Right hindlimb (tissue), 1 donor: ENCODE results near the gene TNS3.
A peak's percentile ranks its signal among the peaks of the same experiment; 100 is the strongest.

Experiments
- DNase-seq: peaks from one replicate; pipeline ENCODE4 v3.0.0-alpha.2; 2018

Gene TNS3

DNA sequence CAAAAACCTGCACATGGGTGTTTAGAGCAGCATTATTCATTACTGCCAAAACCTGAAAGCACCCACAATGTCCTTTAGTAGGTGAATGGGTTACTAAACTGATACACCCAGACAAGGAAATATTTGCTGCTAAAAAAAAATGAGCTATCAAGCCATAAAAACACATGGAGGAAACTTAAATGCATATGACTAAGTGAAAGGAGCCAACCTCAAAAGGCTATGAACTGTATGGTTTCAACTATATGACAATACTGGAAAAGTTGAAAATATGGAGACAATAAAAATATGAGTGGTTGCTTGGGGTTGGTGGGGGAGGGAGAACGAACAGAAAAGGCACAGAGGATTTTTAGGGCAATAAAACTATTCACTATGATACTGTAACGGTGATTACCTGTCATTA, 291.0 kb downstream of the TNS3 start:
- no peak for DNase-seq

- DNase-seq = no peak
Observed at GRCh38 chr7:47290466-47290865, 291.4 kb downstream of the TNS3 start.

DNA sequence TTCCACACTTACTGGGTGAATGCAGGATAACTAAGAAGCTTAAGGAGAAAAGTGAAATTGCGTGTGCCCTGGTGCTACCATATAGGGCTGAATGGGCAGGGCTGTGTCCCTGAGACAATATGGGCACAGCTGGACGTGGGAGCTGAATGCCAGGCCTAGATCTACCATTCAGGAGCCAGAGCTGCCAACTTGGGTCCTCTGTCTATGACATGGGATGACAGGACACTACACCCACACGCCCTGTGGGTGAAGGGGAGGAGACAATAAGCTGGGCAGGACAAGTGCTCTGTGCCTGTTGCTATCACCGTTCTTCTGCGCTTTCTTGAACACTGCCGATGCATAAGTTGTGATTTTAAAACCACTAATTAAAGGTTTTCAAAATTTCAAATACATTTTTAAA, 293.9 kb downstream of the TNS3 start:
- no peak for DNase-seq

GRCh38 chr7:47285860-47286491, 295.9 kb downstream of the TNS3 start:
- DNase-seq = peak; percentile 49

DNA sequence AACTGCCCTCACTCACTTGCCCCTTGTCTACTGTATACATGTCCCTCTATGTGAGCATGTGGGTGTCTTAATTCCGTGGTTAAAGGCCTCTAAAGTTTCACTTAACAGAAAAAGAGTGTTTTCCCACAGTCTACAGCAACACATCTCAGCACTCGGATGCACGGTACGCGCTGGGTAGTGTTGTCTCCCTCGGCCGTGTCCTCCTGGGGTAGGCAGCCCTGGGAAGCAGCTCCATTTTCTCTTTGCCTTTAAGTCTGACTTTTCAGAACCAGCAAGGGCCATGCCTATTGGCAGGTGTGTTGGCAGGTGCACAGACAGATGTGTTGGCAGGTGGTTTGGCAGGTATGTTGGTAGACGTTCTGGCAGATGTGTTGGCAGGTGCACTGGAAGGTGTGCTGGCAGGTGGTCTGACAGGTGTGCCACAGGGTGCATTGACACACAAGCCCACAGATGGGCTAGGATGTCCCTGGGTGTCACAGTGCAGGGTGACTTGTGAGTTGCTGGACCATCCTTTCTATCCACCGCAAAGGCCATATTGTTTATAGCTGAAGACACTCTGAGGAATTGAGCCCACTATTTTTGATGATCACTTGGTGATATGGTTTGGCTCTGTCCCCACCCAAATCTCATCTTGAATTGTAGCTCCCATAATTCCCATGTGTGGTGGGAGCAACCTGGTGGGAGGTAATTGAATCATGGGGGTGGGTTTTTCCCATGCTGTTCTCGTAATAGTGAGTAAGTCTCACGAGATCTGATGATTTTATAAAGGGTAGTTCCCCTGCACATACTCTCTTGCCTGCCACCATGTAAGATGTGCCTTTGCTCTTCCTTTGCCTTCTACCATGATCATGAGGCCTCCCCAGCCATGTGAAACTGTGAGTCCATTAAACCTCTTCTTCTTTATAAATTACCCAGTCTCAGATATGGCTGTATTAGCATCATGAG, 296.9 kb downstream of the TNS3 start:
- DNase-seq = no peak

GRCh38 chr7:47283497-47284131, 298.3 kb downstream of the TNS3 start:
- no peak for DNase-seq

DNA sequence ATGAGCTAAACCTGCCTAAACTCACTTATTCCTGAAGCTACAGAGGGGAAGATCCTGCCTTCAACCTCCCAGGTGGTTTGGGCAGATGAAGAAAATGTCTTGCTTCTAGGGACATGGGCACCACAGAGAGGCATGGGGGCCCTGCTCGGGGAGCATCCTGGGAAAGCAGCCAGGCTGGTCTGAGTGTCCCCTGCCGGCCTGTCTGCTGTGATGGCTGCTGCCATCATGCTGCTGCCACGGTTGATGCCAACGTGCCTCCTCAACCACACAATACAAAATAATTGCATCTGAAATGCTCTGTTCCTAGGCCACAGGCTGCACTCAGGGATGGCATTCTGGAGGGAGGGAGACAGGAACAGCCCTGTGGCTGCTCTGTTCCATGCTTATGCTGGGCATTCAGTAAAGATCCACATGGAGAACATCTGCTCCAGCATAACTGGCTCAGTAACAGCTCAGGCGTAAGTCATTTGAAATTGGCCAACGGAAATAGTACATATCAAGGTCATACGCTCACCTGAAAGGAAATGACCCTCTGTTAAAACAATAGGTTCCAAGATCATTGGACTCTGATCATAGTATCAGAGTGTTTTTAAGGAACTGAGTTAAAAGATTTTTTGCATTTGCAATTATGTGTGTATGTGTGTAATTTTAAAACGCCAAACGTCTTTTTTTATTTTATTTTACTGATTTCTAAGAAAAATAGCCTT, 299.0 kb downstream of the TNS3 start:
- no peak for DNase-seq

DNA sequence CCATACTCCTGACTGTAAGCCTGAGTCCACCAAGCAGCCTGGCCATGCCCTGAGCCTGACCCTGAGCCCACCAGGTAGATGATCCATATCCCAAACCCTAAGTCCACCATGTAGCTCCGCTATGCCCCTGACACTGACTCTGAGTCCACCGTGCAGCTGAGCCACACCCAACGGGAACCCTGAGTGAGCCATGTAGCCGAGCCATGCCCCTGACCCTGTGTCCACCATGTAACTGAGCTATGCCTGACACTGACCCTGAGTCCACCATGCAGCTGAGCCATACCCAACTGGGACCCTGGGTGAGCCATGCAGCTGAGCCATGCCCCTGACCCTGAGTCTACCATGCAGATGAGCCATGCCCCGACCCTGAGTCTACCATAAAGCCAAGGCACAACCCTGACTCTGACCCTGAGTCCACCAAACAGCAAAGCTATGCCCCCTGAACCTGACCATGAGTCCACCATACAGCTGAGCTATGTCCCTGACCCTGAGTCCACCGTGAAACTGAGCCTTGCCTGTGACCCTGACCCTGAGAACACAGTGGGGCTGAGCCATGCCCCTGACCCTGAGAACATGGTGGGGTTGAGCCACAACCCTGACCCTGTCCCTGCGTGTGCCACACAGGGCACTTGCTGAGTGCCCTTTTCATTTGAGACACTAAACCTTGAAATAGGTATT, 299.8 kb downstream of the TNS3 start:
- no peak for DNase-seq

- no peak for DNase-seq
Observed at GRCh38 chr7:47281161-47281560, 300.8 kb downstream of the TNS3 start.

DNA sequence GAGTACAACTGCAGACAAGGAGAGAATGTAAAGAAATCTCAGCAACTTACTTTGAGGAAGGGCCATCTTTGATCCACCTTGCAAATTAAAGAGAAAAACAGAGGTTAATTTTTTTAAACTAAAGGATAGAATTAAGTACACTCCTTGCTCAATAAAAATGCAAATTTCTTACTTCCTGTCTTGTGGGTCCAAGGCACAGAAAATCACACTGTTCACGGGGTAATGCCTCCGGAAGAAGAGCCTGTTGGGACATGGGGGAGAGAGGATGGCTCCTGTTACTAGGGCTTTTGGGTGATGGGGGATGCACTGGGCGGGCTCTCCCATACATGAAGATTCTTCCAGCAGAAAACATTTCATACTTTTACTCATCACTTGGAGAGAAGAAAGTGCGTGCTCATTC, 301.8 kb downstream of the TNS3 start:
- DNase-seq = no peak

DNA sequence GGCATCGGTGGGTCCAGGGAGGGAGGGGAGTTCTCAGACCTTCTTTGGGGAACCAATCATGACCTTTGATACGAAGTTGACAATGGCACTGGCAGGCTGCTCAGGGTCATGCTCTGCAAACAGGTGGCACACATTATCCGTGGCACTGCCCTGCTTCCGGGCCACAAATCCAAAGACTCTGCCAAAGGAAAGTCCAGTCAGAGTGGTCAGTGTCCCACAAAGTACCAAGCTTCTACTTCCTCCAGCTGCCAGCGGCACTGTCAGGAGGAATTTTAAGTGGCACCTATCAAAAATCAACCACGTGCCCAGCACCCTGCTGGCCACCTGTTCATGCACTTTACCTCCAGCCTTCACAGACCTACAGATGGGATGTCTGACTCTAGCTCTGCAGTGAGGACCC, 303.9 kb downstream of the TNS3 start:
- no peak for DNase-seq

DNA sequence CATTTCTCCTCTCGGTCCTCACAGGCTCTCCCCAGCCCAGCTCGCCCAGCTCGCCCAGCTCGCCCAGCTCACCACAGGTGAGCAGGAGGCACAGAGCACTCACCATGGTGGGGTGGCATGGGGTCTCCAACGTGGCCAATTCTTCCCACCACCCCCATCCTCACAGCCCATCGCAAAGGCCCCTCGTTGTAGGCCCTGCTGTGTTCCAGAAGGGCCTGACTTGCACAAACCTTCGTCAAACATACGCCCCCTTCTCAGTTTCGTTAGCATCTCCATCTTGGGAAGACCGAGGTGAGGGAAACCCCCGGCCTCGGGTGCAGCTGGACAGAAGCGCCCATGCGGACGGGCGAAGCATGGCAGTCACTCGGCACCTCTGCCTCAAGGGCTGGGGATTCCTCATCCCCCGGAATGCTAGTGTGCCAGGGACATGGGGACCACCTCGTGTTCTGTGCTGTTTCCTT, 304.6 kb downstream of the TNS3 start:
- no peak for DNase-seq

DNA sequence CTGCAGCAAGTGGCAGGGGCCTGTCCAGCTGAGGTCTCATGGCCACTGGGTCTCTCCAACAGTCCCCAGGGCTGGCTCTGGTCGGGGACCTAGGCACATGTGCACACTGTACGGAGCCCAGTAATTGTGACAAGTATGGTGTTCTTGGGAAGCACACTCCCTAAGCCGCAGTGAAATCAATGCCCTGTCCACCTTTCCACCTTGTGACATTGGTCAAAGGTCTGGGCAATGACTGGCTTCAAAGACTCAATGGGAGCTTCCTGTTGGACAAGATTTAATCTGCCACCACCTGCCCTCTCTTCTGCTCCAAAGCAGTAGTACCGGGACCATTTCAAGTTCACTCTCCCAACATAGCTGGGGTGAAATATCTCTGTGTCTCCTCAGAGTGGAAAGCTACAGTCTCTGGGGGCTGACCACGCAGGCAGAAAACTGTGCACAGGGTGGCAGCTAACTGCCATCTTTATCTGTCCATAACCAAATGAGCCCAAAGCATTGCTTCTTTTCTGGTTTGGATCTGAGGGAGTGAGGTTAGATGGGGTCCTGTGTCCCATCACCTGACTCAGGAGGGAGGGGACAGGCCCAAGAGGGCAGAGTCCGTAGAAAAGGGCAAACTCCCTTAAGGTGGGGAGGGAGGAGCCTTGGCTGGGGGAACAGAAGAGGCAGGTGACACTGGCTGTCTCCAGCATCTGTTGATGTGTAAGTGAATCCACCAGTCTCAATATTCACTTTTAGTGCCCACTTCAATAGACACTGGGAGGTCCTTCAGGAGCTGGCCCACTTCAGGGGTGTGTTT, 307.7 kb downstream of the TNS3 start:
- no peak for DNase-seq

DNA sequence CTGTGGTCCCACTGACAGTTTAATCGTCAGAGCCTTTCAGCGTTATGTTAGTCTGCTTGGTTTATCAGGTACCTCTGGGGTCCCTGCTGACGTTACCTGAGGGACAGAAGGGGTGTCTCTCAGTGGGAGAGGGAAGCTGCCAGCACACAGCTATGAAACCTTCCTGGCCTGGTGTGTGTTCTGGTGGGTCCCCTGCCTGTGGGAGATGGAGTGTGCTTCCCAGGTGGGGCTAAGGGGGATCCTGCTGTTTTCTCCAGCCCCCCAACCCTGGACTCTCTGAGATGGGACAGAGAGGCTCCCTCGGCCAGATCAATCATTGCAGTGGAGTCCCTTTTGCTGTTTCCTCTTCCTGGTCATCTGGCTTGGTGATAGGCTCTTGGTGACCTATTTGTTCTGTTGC, 308.8 kb downstream of the TNS3 start:
- no peak for DNase-seq

DNA sequence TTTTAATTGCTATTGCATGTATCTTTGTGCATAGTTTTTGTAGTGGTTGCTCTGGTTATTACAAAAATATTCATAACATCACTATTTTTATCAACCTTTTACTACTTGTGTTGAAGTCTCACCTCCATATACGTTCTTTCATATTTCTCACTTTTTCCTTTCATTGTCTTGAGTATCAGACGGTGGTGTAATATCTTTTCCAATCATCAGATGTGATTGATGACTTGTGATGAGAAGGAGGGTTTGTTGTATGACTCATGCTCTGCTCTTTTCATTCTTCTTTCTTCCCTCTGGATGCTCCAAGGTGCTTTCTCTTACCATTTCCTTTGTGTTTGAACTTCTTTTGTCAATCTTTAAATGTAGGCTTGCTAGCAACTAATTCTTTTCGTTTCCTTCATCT, 310.2 kb downstream of the TNS3 start:
- DNase-seq = no peak

- no peak for DNase-seq
Observed at GRCh38 chr7:47268851-47269836, 312.8 kb downstream of the TNS3 start.

- no peak for DNase-seq
Observed at GRCh38 chr7:47267346-47267745, 314.6 kb downstream of the TNS3 start.

DNA sequence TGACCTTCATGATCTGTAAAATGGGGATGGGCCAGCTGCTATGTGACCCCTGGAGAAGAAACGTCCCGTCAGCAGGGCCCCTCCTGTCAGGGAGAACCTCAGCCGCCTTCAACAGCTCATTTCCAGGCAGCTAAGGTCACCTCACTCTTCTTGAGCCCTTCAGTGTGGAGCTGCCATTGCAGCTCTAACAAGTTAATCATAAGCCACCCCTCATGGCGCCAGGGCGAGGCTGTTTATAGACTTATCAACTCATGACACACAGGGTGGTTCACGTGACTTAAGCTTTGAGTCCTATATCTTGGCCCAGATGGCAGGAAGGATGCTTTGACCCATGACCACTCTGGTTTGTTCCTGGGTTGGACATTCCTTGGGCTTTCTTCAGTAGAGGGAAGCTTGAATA, 315.1 kb downstream of the TNS3 start:
- DNase-seq = no peak

DNA sequence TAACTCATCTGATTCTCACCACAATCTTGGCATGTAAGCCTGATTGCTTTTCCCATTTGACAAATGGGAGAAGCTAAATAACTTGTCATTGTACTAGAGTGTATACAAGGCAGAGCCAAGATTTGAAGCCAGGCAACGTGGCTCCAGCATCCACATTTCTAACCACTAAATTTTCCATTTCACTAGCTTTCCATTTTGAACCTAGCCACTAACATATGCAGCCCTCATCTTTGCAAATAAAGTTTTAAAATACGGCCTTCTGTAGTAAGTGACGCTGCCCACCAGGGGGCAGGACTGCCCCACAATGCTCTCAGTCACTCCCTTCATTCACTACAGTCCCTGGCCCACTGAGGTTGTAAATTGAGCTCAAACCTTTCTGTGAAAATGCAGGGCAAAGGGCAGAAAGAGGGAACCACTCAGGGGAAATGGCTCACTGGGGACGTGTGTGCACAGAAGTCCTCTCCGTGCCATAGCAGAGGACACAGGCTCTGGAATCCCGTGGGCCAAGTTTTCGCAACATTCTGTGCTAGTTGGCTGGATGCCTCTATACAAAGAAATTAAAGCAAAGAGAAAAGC, 315.7 kb downstream of the TNS3 start:
- peak; percentile 85 for DNase-seq

DNA sequence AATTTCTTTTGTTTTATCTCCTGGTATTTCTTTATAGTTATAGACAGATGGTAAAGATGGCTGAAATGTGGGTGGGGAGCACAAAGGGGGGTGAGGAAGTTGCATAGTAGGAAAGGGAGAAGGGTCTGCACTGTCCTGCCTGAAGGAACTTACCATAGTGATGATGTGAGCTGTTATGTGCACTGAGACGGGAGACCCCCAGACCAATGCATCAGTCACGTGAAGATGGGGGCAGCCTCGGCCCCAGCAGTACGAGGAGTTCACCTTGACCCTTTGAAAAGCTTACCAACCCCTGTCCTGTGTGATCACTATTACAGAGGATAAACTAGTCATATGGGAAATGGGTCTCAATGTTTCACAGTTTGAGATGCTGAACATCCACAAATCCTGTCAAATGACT, 316.3 kb downstream of the TNS3 start:
- no peak for DNase-seq
